ENCODE data around the gene GPHA2. TPM values are rescaled to one million over a fixed set of nuclear protein-coding genes. Genes with fewer than 3 reads are reported as not detected.

GPHA2 gene
- total RNA-seq, 3 donors from 2014 or later: not detected

DNA sequence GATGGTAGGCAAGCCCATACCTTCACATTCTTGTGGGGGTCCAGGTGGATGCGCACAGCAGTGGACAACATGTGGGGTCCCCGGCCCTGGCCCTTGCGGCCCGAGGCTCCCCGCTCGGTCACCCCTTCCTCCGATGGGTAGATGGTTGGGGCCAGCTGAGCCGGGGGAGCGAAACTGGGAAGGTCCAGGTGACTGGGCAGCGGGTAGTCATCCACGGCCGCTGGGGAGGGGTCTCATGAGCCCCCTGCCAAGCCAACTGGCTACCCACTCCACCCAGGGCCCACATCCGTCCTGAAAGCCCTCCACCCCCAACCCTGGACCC, 29.4 kb downstream of the GPHA2 start:
- H3K9me3 ChIP-seq: no peaks in the 10 kb centered on the region
- H3K36me3 ChIP-seq (ENCODE audit: low read depth): peaks cover 9% of the 10 kb centered on the region
- DNase-seq (no peak), ATAC-seq (no peak)
- TF ChIP-seq, protein P1, sequence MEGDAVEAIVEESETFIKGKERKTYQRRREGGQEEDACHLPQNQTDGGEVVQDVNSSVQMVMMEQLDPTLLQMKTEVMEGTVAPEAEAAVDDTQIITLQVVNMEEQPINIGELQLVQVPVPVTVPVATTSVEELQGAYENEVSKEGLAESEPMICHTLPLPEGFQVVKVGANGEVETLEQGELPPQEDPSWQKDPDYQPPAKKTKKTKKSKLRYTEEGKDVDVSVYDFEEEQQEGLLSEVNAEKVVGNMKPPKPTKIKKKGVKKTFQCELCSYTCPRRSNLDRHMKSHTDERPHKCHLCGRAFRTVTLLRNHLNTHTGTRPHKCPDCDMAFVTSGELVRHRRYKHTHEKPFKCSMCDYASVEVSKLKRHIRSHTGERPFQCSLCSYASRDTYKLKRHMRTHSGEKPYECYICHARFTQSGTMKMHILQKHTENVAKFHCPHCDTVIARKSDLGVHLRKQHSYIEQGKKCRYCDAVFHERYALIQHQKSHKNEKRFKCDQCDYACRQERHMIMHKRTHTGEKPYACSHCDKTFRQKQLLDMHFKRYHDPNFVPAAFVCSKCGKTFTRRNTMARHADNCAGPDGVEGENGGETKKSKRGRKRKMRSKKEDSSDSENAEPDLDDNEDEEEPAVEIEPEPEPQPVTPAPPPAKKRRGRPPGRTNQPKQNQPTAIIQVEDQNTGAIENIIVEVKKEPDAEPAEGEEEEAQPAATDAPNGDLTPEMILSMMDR (IDR thresholded peaks at IDR 0.05): no peak
- no peak overlapping the region for H3K4me3 ChIP-seq
- H3K4me1 ChIP-seq (ENCODE audit: low read depth): no peaks in the 10 kb centered on the region
- intact Hi-C loops (cut with DNase I, micrococcal nuclease): no loop called here

DNA sequence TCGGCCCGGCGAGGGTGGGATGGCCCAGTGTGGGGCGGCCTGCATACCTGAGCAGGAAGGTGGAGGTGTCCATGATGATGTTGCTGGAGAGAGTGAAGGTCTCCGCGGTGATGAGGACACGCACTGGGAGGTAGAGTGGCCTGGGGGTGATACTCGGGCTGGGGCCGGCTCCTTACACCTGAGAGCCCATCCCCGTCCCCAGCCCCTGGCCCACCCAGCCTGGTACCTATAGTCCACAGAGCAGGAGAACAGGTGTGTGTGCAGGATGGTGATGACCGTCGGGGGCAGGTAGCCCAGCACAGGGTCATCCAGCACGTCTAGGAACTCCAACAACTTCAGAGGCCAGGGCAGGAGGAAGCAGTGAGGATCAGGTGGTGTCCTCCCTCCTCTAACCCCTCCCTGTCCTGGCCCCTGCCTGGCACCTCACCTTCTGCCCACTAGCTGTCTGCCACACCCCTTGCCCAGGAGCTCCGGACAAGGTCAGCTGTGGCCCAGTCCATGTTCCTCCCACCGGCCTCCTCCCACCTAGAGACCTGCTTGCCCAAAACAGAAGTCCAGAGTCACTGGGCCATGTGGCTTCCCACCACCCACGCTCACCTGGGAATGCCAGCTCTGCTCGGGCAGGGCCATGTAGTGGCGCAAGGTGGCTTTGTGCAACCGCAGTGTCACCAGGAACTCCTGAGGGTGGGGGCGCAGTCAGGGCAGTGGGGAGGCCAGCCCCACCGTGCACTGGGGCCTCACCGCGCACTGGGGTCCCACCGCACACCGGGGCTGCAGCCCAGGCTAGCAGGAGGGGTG, 30.0 kb downstream of the GPHA2 start:
- Histone ChIP-seq H3K36me3 (ENCODE audit: low read depth) (peaks cover 8% of the 10 kb centered on the region), H3K4me3 (no peak overlapping the region), H3K4me1 (ENCODE audit: low read depth) (no peaks in the 10 kb centered on the region), H3K9me3 (no peaks in the 10 kb centered on the region)
- intact Hi-C loops (cut with DNase I, micrococcal nuclease): no loop called here
- TF ChIP-seq, protein P1 (IDR thresholded peaks at IDR 0.05): no peak
- DNase-seq (peak in 1 of 3 donors; percentile 43), ATAC-seq (peak; percentile 14)

DNA sequence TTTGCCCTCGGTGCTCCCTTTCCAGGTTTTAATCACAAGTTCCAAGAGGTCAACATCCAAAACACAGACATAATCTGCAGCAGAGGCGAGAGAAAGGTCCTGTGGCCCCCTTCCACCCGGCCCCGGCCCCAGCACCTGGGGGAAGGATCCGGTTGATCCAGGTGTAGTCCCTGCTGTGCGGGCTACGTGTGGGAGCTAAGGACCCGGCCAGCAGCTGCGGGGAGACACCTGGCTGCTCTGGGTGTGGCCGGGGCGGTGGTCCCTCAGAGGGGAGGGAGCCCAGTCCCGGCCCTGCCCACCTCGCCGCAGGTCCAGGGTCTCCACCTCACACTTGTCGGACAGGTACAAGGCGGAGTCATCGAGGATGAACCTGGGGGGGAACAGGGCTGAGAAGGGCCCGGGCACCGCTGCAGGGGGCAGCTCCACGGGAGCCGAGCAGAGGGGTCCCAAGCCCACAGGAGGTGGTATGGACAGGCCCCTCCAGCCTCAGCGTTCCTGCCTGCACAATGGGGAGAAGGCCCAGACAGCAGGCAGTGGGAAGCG, 32.3 kb downstream of the GPHA2 start:
- Histone ChIP-seq H3K9me3 (no peaks in the 10 kb centered on the region), H3K4me1 (ENCODE audit: low read depth) (no peaks in the 10 kb centered on the region), H3K36me3 (ENCODE audit: low read depth) (peaks cover 3% of the 10 kb centered on the region), H3K4me3 (no peak overlapping the region)
- intact Hi-C loops (cut with DNase I, micrococcal nuclease): no loop called here
- TF ChIP-seq, protein P1 (IDR thresholded peaks at IDR 0.05): no peak
- peak in 1 of 3 donors; percentile 43 for DNase-seq
- no peak for ATAC-seq

DNA sequence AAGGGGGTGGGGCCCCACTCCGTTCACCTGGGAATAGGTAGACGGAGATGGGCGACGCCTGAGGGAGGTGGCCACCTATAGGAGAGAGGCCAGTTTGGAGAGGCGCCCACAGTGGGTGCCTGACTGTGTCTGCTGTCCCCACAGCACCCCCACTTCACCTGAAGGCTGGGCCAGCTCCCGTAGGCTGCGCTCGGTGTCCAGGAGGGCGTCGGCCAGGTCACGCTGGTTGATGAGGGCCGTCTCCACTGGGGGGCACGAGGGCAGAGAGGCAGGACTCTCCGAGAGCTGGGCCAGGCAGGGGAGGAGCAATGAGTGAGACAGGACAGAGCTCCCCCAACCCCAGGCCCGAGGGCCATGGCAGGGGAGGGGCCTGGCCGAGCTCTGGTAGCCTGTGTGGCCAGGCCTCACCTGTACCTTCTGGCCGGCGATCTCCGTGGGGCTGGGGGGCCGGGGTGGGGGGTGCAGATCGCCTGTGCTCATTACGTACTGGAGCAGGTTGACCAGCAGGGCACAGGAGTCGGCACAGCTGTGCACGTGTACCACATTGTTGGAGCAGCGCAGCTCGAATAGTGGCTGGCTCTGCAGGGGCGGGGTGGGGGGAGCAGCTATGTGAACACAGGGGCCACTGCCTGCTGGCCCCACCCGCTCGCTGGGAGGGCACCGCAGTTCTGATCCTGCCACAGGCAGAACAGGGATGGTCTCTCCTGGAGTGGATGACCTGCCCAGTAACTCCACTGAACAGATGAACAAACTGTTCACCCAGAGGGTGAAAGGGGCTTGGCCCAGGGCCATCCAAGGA, 33.4 kb downstream of the GPHA2 start:
- Histone ChIP-seq H3K9me3 (no peaks in the 10 kb centered on the region), H3K4me3 (no peak overlapping the region), H3K36me3 (ENCODE audit: low read depth) (peaks cover 7% of the 10 kb centered on the region), H3K4me1 (ENCODE audit: low read depth) (no peaks in the 10 kb centered on the region)
- intact Hi-C loops (cut with DNase I, micrococcal nuclease): no loop called here
- ATAC-seq (no peak), DNase-seq (peak in 1 of 3 donors; percentile 40)
- TF ChIP-seq, protein P1 (IDR thresholded peaks at IDR 0.05): no peak

DNA sequence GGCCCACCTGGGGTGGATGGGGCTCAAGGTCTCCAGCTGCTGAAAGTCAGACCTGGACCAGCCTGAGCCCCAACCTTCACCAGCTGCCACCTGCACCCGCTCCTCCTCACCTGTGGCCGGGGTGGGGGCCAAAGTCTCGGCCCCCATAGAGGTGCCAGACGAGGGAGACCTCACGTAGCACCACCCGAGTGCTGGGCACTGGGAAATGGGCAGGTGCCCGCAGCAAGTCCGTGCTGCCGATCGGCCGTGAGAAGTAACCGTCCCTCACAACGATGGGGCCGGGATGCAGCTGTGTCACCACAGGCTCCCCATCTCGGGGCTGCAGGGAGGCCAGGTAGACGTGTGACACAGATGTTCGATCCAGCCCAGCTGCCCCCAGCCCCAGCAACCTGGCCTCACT, 34.9 kb downstream of the GPHA2 start:
- no peak overlapping the region for H3K4me3 ChIP-seq
- H3K9me3 ChIP-seq: no peaks in the 10 kb centered on the region
- DNase-seq (no peak), ATAC-seq (no peak)
- peaks cover 7% of the 10 kb centered on the region for H3K36me3 ChIP-seq (ENCODE audit: low read depth)
- intact Hi-C loops (cut with DNase I, micrococcal nuclease): no loop called here
- TF ChIP-seq, protein P1 (IDR thresholded peaks at IDR 0.05): no peak
- no peaks in the 10 kb centered on the region for H3K4me1 ChIP-seq (ENCODE audit: low read depth)
